Measurements from ENCODE around the gene SPTBN1.

GRCh38 chr2:54444503-54444902 lies 11.6 kb upstream of the SPTBN1 start:
- TF ChIP-seq CTCF (conservative IDR thresholded peaks at IDR 0.05) (no peak), ZFX (IDR thresholded peaks at IDR 0.05) (no peak)

All from C4-2B (cell line).